A673 (cell line): ENCODE results near the gene MTX1.

ENCODE experiments used
- CTCF ChIP-seq: fragments of 300-800, 200-600 bp; sonication (generic); conservative IDR thresholded peaks from 2 replicates; pipeline ENCODE4 v1.5.1; 2017; ENCODE audit warnings: low read depth, mild to moderate bottlenecking, antibody characterized with exemption, low read length, moderate library complexity, mixed read lengths
- EZH2 ChIP-seq: fragments of 200-600 bp; sonication (generic); IDR thresholded peaks from 2 replicates; pipeline ENCODE4 v1.6.1; 2017; ENCODE audit warnings: borderline replicate concordance, low read depth, mild to moderate bottlenecking, mixed read lengths, antibody characterized with exemption, low read length; ENCODE audit not compliant: poor library complexity, severe bottlenecking

- TF ChIP-seq CTCF: no peak
- no peak for TF ChIP-seq EZH2
These were observed 36.4 kb upstream of the MTX1 start for GRCh38 chr1:155171836-155172731.
